Measurements from ENCODE around the gene TMCC3.

TMCC3 gene

GRCh38 chr12:94644141-94644979 is 6.0 kb downstream of the TMCC3 start:
- no peaks in the 10 kb centered on the region for H3K36me3 ChIP-seq (ENCODE audit: control insufficient read depth, insufficient read depth, low read length)
- H3K27me3 ChIP-seq (ENCODE audit: control insufficient read depth, insufficient read depth, low read length): peaks cover 18% of the 10 kb centered on the region
- peaks cover 5% of the 10 kb centered on the region for H3K4me1 ChIP-seq (ENCODE audit: control insufficient read depth, insufficient read depth, low read length)
- no peak overlapping the region for H3K4me3 ChIP-seq (ENCODE audit: low read depth, low read length)
- H3K9me3 ChIP-seq (ENCODE audit: control insufficient read depth, insufficient read depth, low read length): no peaks in the 10 kb centered on the region
- H3K9ac ChIP-seq (ENCODE audit: low read depth, low read length): no peak overlapping the region

- H3K4me3 ChIP-seq (ENCODE audit: low read depth, low read length): no peak overlapping the region
- H3K36me3 ChIP-seq (ENCODE audit: control insufficient read depth, insufficient read depth, low read length): no peaks in the 10 kb centered on the region
- H3K4me1 ChIP-seq (ENCODE audit: control insufficient read depth, insufficient read depth, low read length): peaks cover 2% of the 10 kb centered on the region
- H3K9ac ChIP-seq (ENCODE audit: low read depth, low read length): no peak overlapping the region
- peaks cover 10% of the 10 kb centered on the region for H3K27me3 ChIP-seq (ENCODE audit: control insufficient read depth, insufficient read depth, low read length)
- H3K9me3 ChIP-seq (ENCODE audit: control insufficient read depth, insufficient read depth, low read length): no peaks in the 10 kb centered on the region
These were observed 6.8 kb downstream of the TMCC3 start for GRCh38 chr12:94643606-94644005.

GRCh38 chr12:94641283-94641682 is 9.1 kb downstream of the TMCC3 start:
- no peak overlapping the region for H3K9ac ChIP-seq (ENCODE audit: low read depth, low read length)
- H3K36me3 ChIP-seq (ENCODE audit: control insufficient read depth, insufficient read depth, low read length): no peaks in the 10 kb centered on the region
- H3K4me3 ChIP-seq (ENCODE audit: low read depth, low read length): no peak overlapping the region
- H3K9me3 ChIP-seq (ENCODE audit: control insufficient read depth, insufficient read depth, low read length): no peaks in the 10 kb centered on the region
- no peaks in the 10 kb centered on the region for H3K4me1 ChIP-seq (ENCODE audit: control insufficient read depth, insufficient read depth, low read length)
- H3K27me3 ChIP-seq (ENCODE audit: control insufficient read depth, insufficient read depth, low read length): no peaks in the 10 kb centered on the region

GRCh38 chr12:94640134-94640928 is 10.0 kb downstream of the TMCC3 start:
- H3K9me3 ChIP-seq (ENCODE audit: control insufficient read depth, insufficient read depth, low read length): no peaks in the 10 kb centered on the region
- H3K4me3 ChIP-seq (ENCODE audit: low read depth, low read length): no peak overlapping the region
- no peaks in the 10 kb centered on the region for H3K4me1 ChIP-seq (ENCODE audit: control insufficient read depth, insufficient read depth, low read length)
- H3K36me3 ChIP-seq (ENCODE audit: control insufficient read depth, insufficient read depth, low read length): no peaks in the 10 kb centered on the region
- no peak overlapping the region for H3K9ac ChIP-seq (ENCODE audit: low read depth, low read length)
- H3K27me3 ChIP-seq (ENCODE audit: control insufficient read depth, insufficient read depth, low read length): no peaks in the 10 kb centered on the region

GRCh38 chr12:94638521-94638920 is 11.8 kb downstream of the TMCC3 start:
- peaks cover 4% of the 10 kb centered on the region for H3K4me1 ChIP-seq (ENCODE audit: control insufficient read depth, insufficient read depth, low read length)
- H3K4me3 ChIP-seq (ENCODE audit: low read depth, low read length): no peak overlapping the region
- H3K9me3 ChIP-seq (ENCODE audit: control insufficient read depth, insufficient read depth, low read length): no peaks in the 10 kb centered on the region
- no peaks in the 10 kb centered on the region for H3K27me3 ChIP-seq (ENCODE audit: control insufficient read depth, insufficient read depth, low read length)
- H3K9ac ChIP-seq (ENCODE audit: low read depth, low read length): no peak overlapping the region
- no peaks in the 10 kb centered on the region for H3K36me3 ChIP-seq (ENCODE audit: control insufficient read depth, insufficient read depth, low read length)

- Histone ChIP-seq H3K4me1 (ENCODE audit: control insufficient read depth, insufficient read depth, low read length) (peaks cover 4% of the 10 kb centered on the region), H3K27me3 (ENCODE audit: control insufficient read depth, insufficient read depth, low read length) (no peaks in the 10 kb centered on the region), H3K36me3 (ENCODE audit: control insufficient read depth, insufficient read depth, low read length) (no peaks in the 10 kb centered on the region), H3K4me3 (ENCODE audit: low read depth, low read length) (no peak overlapping the region), H3K9ac (ENCODE audit: low read depth, low read length) (no peak overlapping the region), H3K9me3 (ENCODE audit: control insufficient read depth, insufficient read depth, low read length) (no peaks in the 10 kb centered on the region)
These were observed 12.8 kb downstream of the TMCC3 start for GRCh38 chr12:94637390-94638113.

GRCh38 chr12:94636462-94637085 is 13.8 kb downstream of the TMCC3 start:
- H3K4me1 ChIP-seq (ENCODE audit: control insufficient read depth, insufficient read depth, low read length): peaks cover 4% of the 10 kb centered on the region
- no peak overlapping the region for H3K4me3 ChIP-seq (ENCODE audit: low read depth, low read length)
- no peaks in the 10 kb centered on the region for H3K36me3 ChIP-seq (ENCODE audit: control insufficient read depth, insufficient read depth, low read length)
- H3K9me3 ChIP-seq (ENCODE audit: control insufficient read depth, insufficient read depth, low read length): no peaks in the 10 kb centered on the region
- H3K27me3 ChIP-seq (ENCODE audit: control insufficient read depth, insufficient read depth, low read length): no peaks in the 10 kb centered on the region
- no peak overlapping the region for H3K9ac ChIP-seq (ENCODE audit: low read depth, low read length)

- H3K4me3 ChIP-seq (ENCODE audit: low read depth, low read length): no peak overlapping the region
- no peak overlapping the region for H3K9ac ChIP-seq (ENCODE audit: low read depth, low read length)
- peaks cover 4% of the 10 kb centered on the region for H3K4me1 ChIP-seq (ENCODE audit: control insufficient read depth, insufficient read depth, low read length)
- H3K9me3 ChIP-seq (ENCODE audit: control insufficient read depth, insufficient read depth, low read length): no peaks in the 10 kb centered on the region
- H3K36me3 ChIP-seq (ENCODE audit: control insufficient read depth, insufficient read depth, low read length): no peaks in the 10 kb centered on the region
- H3K27me3 ChIP-seq (ENCODE audit: control insufficient read depth, insufficient read depth, low read length): no peaks in the 10 kb centered on the region
These were observed 15.6 kb downstream of the TMCC3 start for GRCh38 chr12:94634717-94635116.

- Histone ChIP-seq H3K9me3 (ENCODE audit: control insufficient read depth, insufficient read depth, low read length) (no peaks in the 10 kb centered on the region), H3K9ac (ENCODE audit: low read depth, low read length) (no peak overlapping the region), H3K4me3 (ENCODE audit: low read depth, low read length) (no peak overlapping the region), H3K36me3 (ENCODE audit: control insufficient read depth, insufficient read depth, low read length) (no peaks in the 10 kb centered on the region), H3K4me1 (ENCODE audit: control insufficient read depth, insufficient read depth, low read length) (peaks cover 4% of the 10 kb centered on the region), H3K27me3 (ENCODE audit: control insufficient read depth, insufficient read depth, low read length) (no peaks in the 10 kb centered on the region)
These were observed 17.0 kb downstream of the TMCC3 start for GRCh38 chr12:94633401-94633800.

GRCh38 chr12:94631058-94631457 is 19.3 kb downstream of the TMCC3 start:
- H3K4me3 ChIP-seq (ENCODE audit: low read depth, low read length): no peak overlapping the region
- no peak overlapping the region for H3K9ac ChIP-seq (ENCODE audit: low read depth, low read length)
- H3K4me1 ChIP-seq (ENCODE audit: control insufficient read depth, insufficient read depth, low read length): peaks cover 4% of the 10 kb centered on the region
- no peaks in the 10 kb centered on the region for H3K36me3 ChIP-seq (ENCODE audit: control insufficient read depth, insufficient read depth, low read length)
- no peaks in the 10 kb centered on the region for H3K27me3 ChIP-seq (ENCODE audit: control insufficient read depth, insufficient read depth, low read length)
- no peaks in the 10 kb centered on the region for H3K9me3 ChIP-seq (ENCODE audit: control insufficient read depth, insufficient read depth, low read length)

- Histone ChIP-seq H3K4me3 (ENCODE audit: low read depth, low read length) (no peak overlapping the region), H3K9ac (ENCODE audit: low read depth, low read length) (no peak overlapping the region), H3K27me3 (ENCODE audit: control insufficient read depth, insufficient read depth, low read length) (no peaks in the 10 kb centered on the region), H3K36me3 (ENCODE audit: control insufficient read depth, insufficient read depth, low read length) (no peaks in the 10 kb centered on the region), H3K9me3 (ENCODE audit: control insufficient read depth, insufficient read depth, low read length) (no peaks in the 10 kb centered on the region), H3K4me1 (ENCODE audit: control insufficient read depth, insufficient read depth, low read length) (no peaks in the 10 kb centered on the region)
These were observed 21.4 kb downstream of the TMCC3 start for GRCh38 chr12:94628819-94629472.
